B cell (primary cell): ENCODE measurements around the gene CST7. TPM values are rescaled to one million over a fixed set of nuclear protein-coding genes. Genes with fewer than 3 reads are reported as not detected.

Experiments
- ATAC-seq: fragments of 200-7000 bp; cut with Tn5 transposase; one replicate; pipeline ENCODE4 v1.10.0; 2021; ENCODE audit warnings: low read depth, mild to moderate bottlenecking, moderate number of reproducible peaks, moderate library complexity
- CTCF ChIA-PET: fragments of 350-600 bp; sonication (Branson Sonifier 250); formaldehyde crosslinking; loops from one replicate; lab custom pipeline; 2021; ENCODE audit warnings: antibody characterized with exemption, inconsistent platforms; lab: Charles Lee
- POLR2A ChIA-PET: fragments of 350-600 bp; sonication (Branson Sonifier 250); formaldehyde crosslinking; loops from one replicate; lab custom pipeline; 2021; ENCODE audit warnings: antibody characterized with exemption; lab: Charles Lee
- DNase-seq: peaks from one replicate; pipeline ENCODE4 v3.0.0; 2013
- H2AFZ ChIP-seq: 2 replicates; pipeline ENCODE4 v1.6.1; 2012; ENCODE audit warnings: mild to moderate bottlenecking, low read depth, low read length; ENCODE audit not compliant: insufficient read depth, poor library complexity, severe bottlenecking
- H3K27ac ChIP-seq, 2 donors: 1 replicate in 1 of 2; 2 replicates in 1 of 2; pipeline ENCODE4 v1.5.1; 2012 to 2013; ENCODE audit warnings: low read length in 2 of 2, mild to moderate bottlenecking in 2 of 2, moderate library complexity in 1 of 2
- H3K27me3 ChIP-seq, 4 experiments: fragments of 200-600 bp in 1 of 4; sonication (generic) in 1 of 4; replicated peaks in 1 of 4; 1 replicate in 2 of 4; 2 replicates in 2 of 4; pipeline versions ENCODE4 v1.6.1 to v1.7.0; 2013 to 2016; ENCODE audit warnings: low read length in 3 of 4, mild to moderate bottlenecking in 2 of 4, mixed read lengths in 1 of 4, moderate library complexity in 1 of 4; ENCODE audit not compliant: insufficient read depth in 4 of 4, control insufficient read depth in 3 of 4; ENCODE audit errors: control extremely low read depth in 1 of 4
- H3K36me3 ChIP-seq, 2 experiments: replicated peaks in 1 of 2; 1 replicate in 1 of 2; 2 replicates in 1 of 2; pipeline versions ENCODE4 v1.6.1 to v1.7.1; 2013; ENCODE audit warnings: low read length in 1 of 2; ENCODE audit not compliant: insufficient read depth in 2 of 2, control insufficient read depth in 1 of 2; ENCODE audit errors: control extremely low read depth in 1 of 2, extremely low read depth in 1 of 2
- H3K4me1 ChIP-seq, 2 donors: fragments of 200-600 bp in 1 of 2; sonication (generic) in 1 of 2; 1 replicate in 1 of 2; 2 replicates in 1 of 2; pipeline versions ENCODE4 v1.5.1 to v1.6.1; 2013 to 2017; ENCODE audit warnings: low read length in 2 of 2; ENCODE audit not compliant: control insufficient read depth in 2 of 2, insufficient read depth in 2 of 2
- H3K4me2 ChIP-seq: replicated peaks from 2 replicates; pipeline ENCODE3; 2012; ENCODE audit warnings: mild to moderate bottlenecking, low read depth, low read length; ENCODE audit not compliant: poor library complexity, severe bottlenecking
- H3K4me3 ChIP-seq, 5 experiments: fragments of 200-600 bp in 1 of 5; sonication (generic) in 1 of 5; 1 replicate in 3 of 5; 2 replicates in 2 of 5; pipeline versions ENCODE4 v1.5.1 to v1.7.0; 2011 to 2016; ENCODE audit warnings: low read length in 4 of 5, mild to moderate bottlenecking in 4 of 5, low read depth in 2 of 5, control low read depth in 1 of 5, moderate library complexity in 1 of 5; ENCODE audit not compliant: insufficient read depth in 1 of 5; ENCODE audit errors: control extremely low read depth in 1 of 5, extremely low read depth in 1 of 5
- H3K79me2 ChIP-seq: fragments of 200-600 bp; sonication (generic); one replicate; pipeline ENCODE4 v1.6.0; 2016; ENCODE audit warnings: low read length; ENCODE audit not compliant: control insufficient read depth, insufficient read depth
- H3K9ac ChIP-seq: fragments of 200-600 bp; sonication (generic); 2 replicates; pipeline ENCODE4 v1.6.1; 2017; ENCODE audit warnings: mild to moderate bottlenecking, low read length, moderate library complexity
- H3K9me3 ChIP-seq, 3 donors: one replicate each; pipeline versions ENCODE4 v1.6.1 to v1.7.1; 2013; ENCODE audit warnings: low read length in 2 of 3; ENCODE audit not compliant: control insufficient read depth in 2 of 3, insufficient read depth in 1 of 3; ENCODE audit errors: control extremely low read depth in 1 of 3
- H4K20me1 ChIP-seq: 2 replicates; pipeline ENCODE4 v1.6.0; 2012; ENCODE audit warnings: mild to moderate bottlenecking, low read length; ENCODE audit not compliant: insufficient read depth, control insufficient read depth, poor library complexity, severe bottlenecking
- H3K27ac Mint-ChIP-seq: one replicate; pipeline ENCODE4 v1.8.0; 2021; ENCODE audit warnings: mixed read lengths
- H3K27me3 Mint-ChIP-seq: one replicate; pipeline ENCODE4 v1.8.0; 2021; ENCODE audit warnings: mixed read lengths
- H3K4me1 Mint-ChIP-seq: one replicate; pipeline ENCODE4 v1.8.0; 2021; ENCODE audit warnings: mixed read lengths
- H3K4me3 Mint-ChIP-seq: one replicate; pipeline ENCODE4 v1.8.0; 2021; ENCODE audit warnings: mixed read lengths
- H3K9me3 Mint-ChIP-seq: one replicate; pipeline ENCODE4 v1.8.0; 2022; ENCODE audit warnings: mixed read lengths; ENCODE audit not compliant: insufficient read depth
- EZH2 ChIP-seq: IDR thresholded peaks from 2 replicates; pipeline ENCODE4 v1.6.1; 2012; ENCODE audit warnings: borderline replicate concordance, low read depth, mild to moderate bottlenecking, moderate library complexity, low read length; ENCODE audit not compliant: insufficient read depth, poor library complexity, severe bottlenecking
- WGBS: methylation state at CpG from one replicate; pipeline ENCODE4 v1.1.5; 2013; ENCODE audit warnings: missing lambda C conversion rate; ENCODE audit not compliant: insufficient coverage; 5-methylcytosine and 5-hydroxymethylcytosine counted together
- intact Hi-C: fragments of 100-400 bp; cut with micrococcal nuclease; formaldehyde crosslinking; loops from one replicate; pipeline ENCODE4 v1.10.0; 2022
- polyA plus RNA-seq: library from polyadenylated mRNA; depleted of rRNA; stranded (reverse); fragments of >200 nt; gene quantifications from 2 replicates; pipeline ENCODE4 v1.2.3, GENCODE V29; 2012
- total RNA-seq, 2 donors: library from RNA; stranded (reverse); fragments of 120-200 nt in 1 of 2; gene quantifications; 1 replicate in 1 of 2; 2 replicates in 1 of 2; pipeline versions ENCODE4 v1.2.3 to v1.2.4, GENCODE V29; 2013 to 2022
- TF ChIP-seq, protein P1 (sequence below): fragments of 200-600 bp; IDR thresholded peaks from one replicate; pipeline ENCODE4 v1.8.0; 2022; ENCODE audit warnings: antibody characterized with exemption, mild to moderate bottlenecking

CST7 gene
- total and polyA plus RNA-seq, 2 donors (not counting 1 experiment from before 2014, with no cell fraction given) = 0.94 to 3.4 TPM

DNA sequence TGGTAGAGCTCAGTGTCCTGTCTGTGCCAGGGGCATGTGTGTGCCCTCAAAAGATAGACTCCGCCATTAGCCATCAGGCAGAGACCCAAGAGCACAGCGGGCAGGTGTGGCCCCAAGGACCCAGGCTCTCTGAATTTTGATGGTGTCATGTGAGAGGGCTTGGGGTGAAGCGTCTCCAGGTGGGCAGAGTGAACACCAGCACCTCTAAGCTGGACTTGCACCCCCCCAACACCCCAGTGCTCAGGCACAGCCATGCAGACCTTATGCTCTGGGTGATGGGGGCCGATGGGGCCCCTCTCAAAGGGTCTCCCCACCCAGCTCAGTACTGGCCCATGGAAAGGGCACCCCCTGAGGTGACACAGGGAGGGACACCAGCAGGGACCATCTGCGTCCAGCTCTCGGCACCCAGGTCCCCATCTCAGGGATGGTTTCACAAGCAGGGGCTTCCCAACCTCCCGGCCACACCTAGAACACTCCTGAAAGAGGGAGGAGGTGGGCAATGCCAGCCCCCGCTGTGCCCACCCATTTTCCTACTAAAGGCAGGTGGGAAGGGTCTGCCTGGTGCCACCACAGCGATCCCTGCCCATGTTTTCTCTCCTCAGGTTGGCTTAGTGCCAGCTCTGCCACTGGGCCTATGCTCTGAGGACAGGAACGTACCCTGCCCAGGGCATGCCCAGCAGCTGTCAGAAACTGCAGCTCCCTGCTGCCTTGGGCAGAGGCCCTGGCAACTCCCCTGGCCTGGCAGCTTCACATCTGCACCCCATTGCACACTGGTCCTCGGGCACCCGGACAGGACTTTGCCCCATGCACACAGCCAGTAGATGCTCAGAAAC lies 3.5 kb downstream of the CST7 start:
- Mint-ChIP-seq H3K27me3 (peaks cover 15% of the 10 kb centered on the region), H3K9me3 (peaks cover 3% of the 10 kb centered on the region), H3K4me1 (peaks cover 18% of the 10 kb centered on the region), H3K4me3 (no peak overlapping the region), H3K27ac (no peak overlapping the region)
- H3K79me2 ChIP-seq = no peaks in the 10 kb centered on the region
- intact Hi-C loops = no loop called here
- H3K9ac ChIP-seq = no peak overlapping the region
- peaks cover 0 to 6% (median 0%) of the 10 kb centered on the region in 3 donors for H3K9me3 ChIP-seq
- no peak overlapping the region for H3K4me2 ChIP-seq
- H3K4me3 ChIP-seq = peak overlapping the region in 1 of 5 experiments; percentile 12
- H2AFZ ChIP-seq = no peak overlapping the region
- peaks cover 5 to 12% of the 10 kb centered on the region in 2 donors for H3K4me1 ChIP-seq
- H4K20me1 ChIP-seq = no peaks in the 10 kb centered on the region
- no peak for DNase-seq
- POLR2A ChIA-PET = no interaction called here
- CTCF ChIA-PET = no interaction called here
- WGBS = 88% methylated on average over 10 of the region's 12 CpGs
- no peak for TF ChIP-seq EZH2
- TF ChIP-seq, protein P1, sequence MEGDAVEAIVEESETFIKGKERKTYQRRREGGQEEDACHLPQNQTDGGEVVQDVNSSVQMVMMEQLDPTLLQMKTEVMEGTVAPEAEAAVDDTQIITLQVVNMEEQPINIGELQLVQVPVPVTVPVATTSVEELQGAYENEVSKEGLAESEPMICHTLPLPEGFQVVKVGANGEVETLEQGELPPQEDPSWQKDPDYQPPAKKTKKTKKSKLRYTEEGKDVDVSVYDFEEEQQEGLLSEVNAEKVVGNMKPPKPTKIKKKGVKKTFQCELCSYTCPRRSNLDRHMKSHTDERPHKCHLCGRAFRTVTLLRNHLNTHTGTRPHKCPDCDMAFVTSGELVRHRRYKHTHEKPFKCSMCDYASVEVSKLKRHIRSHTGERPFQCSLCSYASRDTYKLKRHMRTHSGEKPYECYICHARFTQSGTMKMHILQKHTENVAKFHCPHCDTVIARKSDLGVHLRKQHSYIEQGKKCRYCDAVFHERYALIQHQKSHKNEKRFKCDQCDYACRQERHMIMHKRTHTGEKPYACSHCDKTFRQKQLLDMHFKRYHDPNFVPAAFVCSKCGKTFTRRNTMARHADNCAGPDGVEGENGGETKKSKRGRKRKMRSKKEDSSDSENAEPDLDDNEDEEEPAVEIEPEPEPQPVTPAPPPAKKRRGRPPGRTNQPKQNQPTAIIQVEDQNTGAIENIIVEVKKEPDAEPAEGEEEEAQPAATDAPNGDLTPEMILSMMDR = no peak
- peaks cover 0 to 6% (median 2%) of the 10 kb centered on the region in 4 experiments for H3K27me3 ChIP-seq
- H3K27ac ChIP-seq = no peak overlapping the region
- no peaks in the 10 kb centered on the region for H3K36me3 ChIP-seq
- ATAC-seq = no peak

DNA sequence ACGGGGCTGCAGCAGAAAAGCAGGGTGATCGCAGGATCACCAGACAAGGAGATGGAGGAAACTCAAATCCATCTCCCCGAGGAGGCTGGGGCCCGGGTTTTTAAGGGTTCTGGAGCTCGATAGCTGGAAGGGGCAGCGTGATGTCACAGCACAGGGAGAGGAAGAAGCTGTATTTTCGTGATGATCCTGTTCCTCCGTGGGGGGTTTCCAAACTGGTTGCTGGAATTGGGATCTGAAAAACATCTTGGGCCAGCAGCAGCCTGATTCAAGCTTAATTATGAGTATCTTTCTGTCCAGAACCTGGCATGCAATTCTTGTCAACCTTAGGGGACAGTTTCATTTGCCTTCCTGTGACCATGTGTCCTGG lies 4.1 kb downstream of the CST7 start:
- WGBS = 91% methylated on average over 8 of the region's 8 CpGs
- H3K4me3 Mint-ChIP-seq = no peak overlapping the region
- Histone ChIP-seq H3K36me3 (no peaks in the 10 kb centered on the region), H4K20me1 (no peaks in the 10 kb centered on the region), H3K27me3 (peaks cover 0 to 6% (median 2%) of the 10 kb centered on the region in 4 experiments), H3K9me3 (peaks cover 0 to 6% (median 0%) of the 10 kb centered on the region in 3 donors), H2AFZ (no peak overlapping the region), H3K9ac (no peak overlapping the region), H3K4me1 (peaks cover 5 to 12% of the 10 kb centered on the region in 2 donors), H3K79me2 (no peaks in the 10 kb centered on the region), H3K4me3 (no peak overlapping the region), H3K4me2 (no peak overlapping the region), H3K27ac (no peak overlapping the region)
- H3K27ac Mint-ChIP-seq = no peak overlapping the region
- intact Hi-C loops = no loop called here
- ATAC-seq (no peak), DNase-seq (no peak)
- no peaks in the 10 kb centered on the region for H3K9me3 Mint-ChIP-seq
- TF ChIP-seq, protein P1 = no peak
- TF ChIP-seq EZH2 = no peak
- H3K4me1 Mint-ChIP-seq = peaks cover 18% of the 10 kb centered on the region
- CTCF ChIA-PET = no interaction called here
- POLR2A ChIA-PET = no interaction called here
- H3K27me3 Mint-ChIP-seq = peaks cover 10% of the 10 kb centered on the region
